Measurements from ENCODE around the gene AGAP1. TPM values are rescaled to one million over a fixed set of nuclear protein-coding genes. Genes with fewer than 3 reads are reported as not detected.

AGAP1 gene
- total RNA-seq, 1 experiment from 2014 or later = 25.8 TPM

DNA sequence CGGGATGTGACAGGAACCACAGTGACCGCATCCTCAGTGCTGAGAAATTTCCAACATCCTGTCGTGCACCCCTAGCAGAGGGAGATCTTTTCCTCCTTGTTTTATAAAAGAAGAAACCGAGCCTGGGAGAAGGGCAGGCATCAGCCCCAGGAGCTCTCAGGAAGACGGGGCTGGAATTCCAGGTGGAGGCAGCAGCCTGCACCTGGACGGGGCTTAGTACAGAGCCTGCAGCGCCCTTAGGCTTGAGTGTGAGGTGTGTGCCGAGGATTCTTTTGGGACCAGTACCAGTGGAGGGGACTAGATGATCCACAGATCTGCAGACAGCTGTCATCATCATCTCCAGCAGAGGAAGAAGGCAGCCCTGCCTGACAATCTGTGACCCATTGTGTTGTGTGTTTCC is 525.6 kb downstream of the AGAP1 start:
- H3K27ac ChIP-seq (ENCODE audit: insufficient read length, low read depth, low read length) = no peak overlapping the region
- no peak overlapping the region for H2AK5ac ChIP-seq (ENCODE audit: insufficient read length, low read length)
- no peak overlapping the region for H4K91ac ChIP-seq (ENCODE audit: insufficient read length, low read depth, low read length)
- H2BK15ac ChIP-seq (ENCODE audit: low read depth, low read length) = no peak overlapping the region; the same call in 1 of the 2 replicates
- Mint-ChIP-seq H3K4me1 (peaks cover 26 to 28% of the 10 kb centered on the region in 2 experiments), H3K9me3 (no peaks in the 10 kb centered on the region), H3K27ac (no peak overlapping the region), H3K36me3 (ENCODE audit: insufficient read depth in 1 of 3, low read depth in 3 of 3) (peaks cover 2 to 10% (median 5%) of the 10 kb centered on the region in 3 experiments; a peak in 3 of 7 replicates), H3K27me3 (ENCODE audit: low read depth) (no peaks in the 10 kb centered on the region), H3K4me3 (no peak overlapping the region)
- peaks cover 8% of the 10 kb centered on the region; the same call in 1 of the 2 replicates for H3K4me1 ChIP-seq (ENCODE audit: insufficient read depth, low read length)
- no peak overlapping the region for H3K4ac ChIP-seq (ENCODE audit: low read depth, low read length)
- no peaks in the 10 kb centered on the region for H3K79me2 ChIP-seq (ENCODE audit: insufficient read depth, low read length)
- no peak overlapping the region for H4K8ac ChIP-seq (replicated peaks; ENCODE audit: insufficient read length, low read depth, low read length)
- no peak overlapping the region for H3T11ph ChIP-seq (ENCODE audit: low read length)
- DNase-seq = no peak
- no peaks in the 10 kb centered on the region for H3K23me2 ChIP-seq (ENCODE audit: insufficient read length, low read depth, low read length, poor library complexity, severe bottlenecking)
- H2BK20ac ChIP-seq (ENCODE audit: low read depth, low read length, poor library complexity, severe bottlenecking) = no peak overlapping the region
- no peak overlapping the region for H2BK12ac ChIP-seq (ENCODE audit: insufficient read length, low read depth, low read length)
- H3K27me3 ChIP-seq (ENCODE audit: insufficient read depth, low read length) = no peaks in the 10 kb centered on the region
- no peak overlapping the region for H2BK120ac ChIP-seq (ENCODE audit: low read depth, low read length, poor library complexity, severe bottlenecking)
- H3K23ac ChIP-seq (ENCODE audit: insufficient read length, low read depth, low read length) = no peak overlapping the region
- no peak overlapping the region for H3K18ac ChIP-seq (ENCODE audit: insufficient read length, low read depth, low read length)
- H3K4me2 ChIP-seq (ENCODE audit: insufficient read depth, insufficient read length, low read length) = no peak overlapping the region
- no peak overlapping the region for H3K9ac ChIP-seq (ENCODE audit: extremely low read depth, insufficient read length, low read length)
- H3K14ac ChIP-seq (ENCODE audit: insufficient read depth, low read length) = no peak overlapping the region
- no peaks in the 10 kb centered on the region for H4K20me1 ChIP-seq (ENCODE audit: control insufficient read depth, insufficient read depth, insufficient read length)
- no CpG with 5 or more reads among the region's 8 CpGs for WGBS (ENCODE audit: extremely low coverage, insufficient read length, low lambda C conversion rate)
- H2BK5ac ChIP-seq (ENCODE audit: insufficient read length, low read length) = no peak overlapping the region
- no peak for TF ChIP-seq CTCF (conservative IDR thresholded peaks at IDR 0.05)
- H3K9me3 ChIP-seq (ENCODE audit: control insufficient read depth, low read depth, low read length) = no peaks in the 10 kb centered on the region
- no peak overlapping the region for H4K5ac ChIP-seq (ENCODE audit: insufficient read length, low read depth, low read length)
- H3K56ac ChIP-seq (ENCODE audit: insufficient read length, low read depth, low read length) = no peak overlapping the region
- no peak overlapping the region for H2AFZ ChIP-seq (ENCODE audit: low read length)
- H3K79me1 ChIP-seq (ENCODE audit: insufficient read depth, low read depth, low read length, poor library complexity, severe bottlenecking) = no peaks in the 10 kb centered on the region

Data from H9 (cell line).